IPS-NIHi11 (cell line): ENCODE measurements around the gene VILL.
"Not testable (repeated sequence)": the region's sequence is repeated elsewhere in the genome, so short reads cannot be mapped to it uniquely, and the experiment has no call there.

ENCODE experiments used
- DNase-seq: peaks from one replicate; pipeline ENCODE4 v3.0.0; 2012; ENCODE audit warnings: mixed read lengths, low spot score

The VILL gene

GRCh38 chr3:37963635-37964034, 27.0 kb upstream of the VILL start:
- no peak for DNase-seq

GRCh38 chr3:37964146-37964545, 26.4 kb upstream of the VILL start:
- DNase-seq, result no peak

GRCh38 chr3:37964716-37965115, 25.9 kb upstream of the VILL start:
- DNase-seq, result no peak

GRCh38 chr3:37967260-37967881, 23.2 kb upstream of the VILL start:
- peak; percentile 79 for DNase-seq

GRCh38 chr3:37968199-37968598, 22.4 kb upstream of the VILL start:
- DNase-seq, result no peak

GRCh38 chr3:37968813-37969595, 21.6 kb upstream of the VILL start:
- no peak for DNase-seq

- no peak for DNase-seq
Measured at GRCh38 chr3:37969596-37970100, 20.9 kb upstream of the VILL start.

- no peak for DNase-seq
Measured at GRCh38 chr3:37970802-37971201, 19.8 kb upstream of the VILL start.

- no peak for DNase-seq
Measured at GRCh38 chr3:37971467-37971866, 19.1 kb upstream of the VILL start.

- DNase-seq, result not testable (repeated sequence)
Measured at GRCh38 chr3:37972056-37972455, 18.5 kb upstream of the VILL start.

- no peak for DNase-seq
Measured at GRCh38 chr3:37973246-37974054, 17.1 kb upstream of the VILL start.

GRCh38 chr3:37974121-37975083, 16.2 kb upstream of the VILL start:
- DNase-seq, result peak; percentile 84

GRCh38 chr3:37979541-37980461, 10.8 kb upstream of the VILL start:
- no peak for DNase-seq

GRCh38 chr3:37980462-37981347, 9.9 kb upstream of the VILL start:
- DNase-seq, result no peak

GRCh38 chr3:37981348-37981664, 9.3 kb upstream of the VILL start:
- DNase-seq, result no peak

- no peak for DNase-seq
Measured at GRCh38 chr3:37982331-37982730, 8.3 kb upstream of the VILL start.

GRCh38 chr3:37984051-37984450, 6.5 kb upstream of the VILL start:
- DNase-seq, result no peak

- no peak for DNase-seq
Measured at GRCh38 chr3:37984596-37984995, 6.0 kb upstream of the VILL start.

- no peak for DNase-seq
Measured at GRCh38 chr3:37985637-37986320, 4.8 kb upstream of the VILL start.
